ENCODE results near the gene TM4SF20.
"Not testable (repeated sequence)": the region's sequence is repeated elsewhere in the genome, so short reads cannot be mapped to it uniquely, and the experiment has no call there.

TM4SF20 gene

GRCh38 chr2:227389661-227390060 is 10.6 kb upstream of the TM4SF20 start:
- no peak for TF ChIP-seq CTCF (IDR thresholded peaks at IDR 0.05; ENCODE audit: extremely low read depth, insufficient read depth, missing control alignments)
- in situ Hi-C loops (cut with MboI; ENCODE audit: low pct_unique_long_range_greater_than_20kb, low sequenced_read_pairs, unreplicated experiment), result no loop called here

GRCh38 chr2:227389231-227389630 is 10.1 kb upstream of the TM4SF20 start:
- in situ Hi-C loops (cut with MboI; ENCODE audit: low pct_unique_long_range_greater_than_20kb, low sequenced_read_pairs, unreplicated experiment), result no loop called here
- no peak for DNase-seq (ENCODE audit: low spot score)
- no peak for TF ChIP-seq CTCF (IDR thresholded peaks at IDR 0.05; ENCODE audit: extremely low read depth, insufficient read depth, missing control alignments)

More at GRCh38 chr2:227389661-227390060, 10.6 kb upstream of the TM4SF20 start:
- no peak for DNase-seq (ENCODE audit: low spot score)

GRCh38 chr2:227388537-227389011 is 9.5 kb upstream of the TM4SF20 start:
- in situ Hi-C loops (cut with MboI; ENCODE audit: low pct_unique_long_range_greater_than_20kb, low sequenced_read_pairs, unreplicated experiment), result no loop called here
- TF ChIP-seq CTCF (IDR thresholded peaks at IDR 0.05; ENCODE audit: extremely low read depth, insufficient read depth, missing control alignments), result no peak
- DNase-seq (ENCODE audit: low spot score), result no peak

- DNase-seq (ENCODE audit: low spot score); in situ Hi-C loops (cut with MboI; ENCODE audit: low pct_unique_long_range_greater_than_20kb, low sequenced_read_pairs, unreplicated experiment): not testable (repeated sequence)
Measured at GRCh38 chr2:227387583-227387982, 8.5 kb upstream of the TM4SF20 start, which contains the start of gene SCYGR1. SCYGR1 (minus strand) TSS chr2:227387949; CDS start chr2:227387949, 0 bp downstream.

- no peak for TF ChIP-seq CTCF (IDR thresholded peaks at IDR 0.05; ENCODE audit: extremely low read depth, insufficient read depth, missing control alignments)
- in situ Hi-C loops (cut with MboI; ENCODE audit: low pct_unique_long_range_greater_than_20kb, low sequenced_read_pairs, unreplicated experiment), result no loop called here
- no peak for DNase-seq (ENCODE audit: low spot score)
Measured at GRCh38 chr2:227386630-227387029, 7.5 kb upstream of the TM4SF20 start.

GRCh38 chr2:227383686-227384085 is 4.6 kb upstream of the TM4SF20 start:
- in situ Hi-C loops (cut with MboI; ENCODE audit: low pct_unique_long_range_greater_than_20kb, low sequenced_read_pairs, unreplicated experiment), result no loop called here
- DNase-seq (ENCODE audit: low spot score), result no peak
- no peak for TF ChIP-seq CTCF (IDR thresholded peaks at IDR 0.05; ENCODE audit: extremely low read depth, insufficient read depth, missing control alignments)

GRCh38 chr2:227382241-227382835 is 3.2 kb upstream of the TM4SF20 start:
- in situ Hi-C loops (cut with MboI; ENCODE audit: low pct_unique_long_range_greater_than_20kb, low sequenced_read_pairs, unreplicated experiment); DNase-seq (ENCODE audit: low spot score): not testable (repeated sequence)

GRCh38 chr2:227378371-227378782 is 729 bp downstream of the TM4SF20 start:
- TF ChIP-seq CTCF (IDR thresholded peaks at IDR 0.05; ENCODE audit: extremely low read depth, insufficient read depth, missing control alignments), result no peak
- in situ Hi-C loops (cut with MboI; ENCODE audit: low pct_unique_long_range_greater_than_20kb, low sequenced_read_pairs, unreplicated experiment), result no loop called here
- DNase-seq (ENCODE audit: low spot score), result no peak
